RWPE1 (cell line): ENCODE measurements around the gene VCX3A.

Source experiments
- CTCF ChIA-PET: fragments of 350-600 bp; sonication (Branson Sonifier 250); formaldehyde crosslinking; extraction: SDS; loops from one replicate; lab custom pipeline; 2021; lab: Yijun Ruan, JAX
- POLR2A ChIA-PET: fragments of 400-600 bp; formaldehyde crosslinking; extraction: SDS; loops from one replicate; lab custom pipeline; 2020; ENCODE audit warnings: antibody characterized with exemption; ENCODE audit not compliant: low non-redundant PET; lab: Yijun Ruan, JAX
- DNase-seq: peaks from one replicate; pipeline ENCODE4 v3.0.0; 2012; ENCODE audit warnings: low spot score
- H3K27ac ChIP-seq: fragments of 450-650 bp; 2 replicates; pipeline ENCODE4 v1.5.1; 2017
- TF ChIP-seq, protein P1 (sequence below): fragments of 450-650 bp; conservative IDR thresholded peaks from 2 replicates; pipeline ENCODE4 v1.5.1; 2017; ENCODE audit warnings: low read depth, mild to moderate bottlenecking

The VCX3A gene

GRCh38 chrX:6526564-6527136 lies 8.3 kb downstream of the VCX3A start:
- H3K27ac ChIP-seq: no peak overlapping the region
- DNase-seq: no peak
- CTCF ChIA-PET: no interaction called here
- POLR2A ChIA-PET: no interaction called here
- TF ChIP-seq, protein P1, sequence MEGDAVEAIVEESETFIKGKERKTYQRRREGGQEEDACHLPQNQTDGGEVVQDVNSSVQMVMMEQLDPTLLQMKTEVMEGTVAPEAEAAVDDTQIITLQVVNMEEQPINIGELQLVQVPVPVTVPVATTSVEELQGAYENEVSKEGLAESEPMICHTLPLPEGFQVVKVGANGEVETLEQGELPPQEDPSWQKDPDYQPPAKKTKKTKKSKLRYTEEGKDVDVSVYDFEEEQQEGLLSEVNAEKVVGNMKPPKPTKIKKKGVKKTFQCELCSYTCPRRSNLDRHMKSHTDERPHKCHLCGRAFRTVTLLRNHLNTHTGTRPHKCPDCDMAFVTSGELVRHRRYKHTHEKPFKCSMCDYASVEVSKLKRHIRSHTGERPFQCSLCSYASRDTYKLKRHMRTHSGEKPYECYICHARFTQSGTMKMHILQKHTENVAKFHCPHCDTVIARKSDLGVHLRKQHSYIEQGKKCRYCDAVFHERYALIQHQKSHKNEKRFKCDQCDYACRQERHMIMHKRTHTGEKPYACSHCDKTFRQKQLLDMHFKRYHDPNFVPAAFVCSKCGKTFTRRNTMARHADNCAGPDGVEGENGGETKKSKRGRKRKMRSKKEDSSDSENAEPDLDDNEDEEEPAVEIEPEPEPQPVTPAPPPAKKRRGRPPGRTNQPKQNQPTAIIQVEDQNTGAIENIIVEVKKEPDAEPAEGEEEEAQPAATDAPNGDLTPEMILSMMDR: no peak

GRCh38 chrX:6517376-6517775 lies 17.5 kb downstream of the VCX3A start:
- CTCF ChIA-PET: no interaction called here
- DNase-seq: no peak
- POLR2A ChIA-PET: no interaction called here
- no peak overlapping the region for H3K27ac ChIP-seq
- TF ChIP-seq, protein P1: no peak

- TF ChIP-seq, protein P1: no peak
- POLR2A ChIA-PET: no interaction called here
- no peak overlapping the region for H3K27ac ChIP-seq
- CTCF ChIA-PET: no interaction called here
- no peak for DNase-seq
Observed at GRCh38 chrX:6506444-6506843, 28.5 kb downstream of the VCX3A start.

DNA sequence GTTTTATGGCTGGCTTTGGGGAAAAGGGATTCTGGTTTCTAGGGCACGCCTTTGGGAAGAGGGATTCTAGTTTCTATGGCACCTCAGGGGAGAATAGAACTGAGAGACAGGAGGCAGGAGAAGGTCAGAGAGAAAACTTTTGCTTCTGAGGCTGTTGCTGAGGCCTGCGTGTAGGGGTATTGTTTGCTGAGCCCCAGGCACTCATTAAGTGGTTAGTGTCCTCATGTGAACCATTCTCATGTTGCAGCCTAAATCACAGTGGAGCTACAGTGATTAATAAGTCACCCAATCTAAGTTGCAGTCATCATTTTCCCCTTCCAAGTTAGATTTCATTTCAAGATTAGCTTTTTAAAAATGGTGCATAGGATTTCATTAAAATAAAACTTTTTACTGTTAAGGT lies 29.0 kb downstream of the VCX3A start:
- DNase-seq: no peak
- no peak overlapping the region for H3K27ac ChIP-seq
- CTCF ChIA-PET: no interaction called here
- POLR2A ChIA-PET: no interaction called here
- TF ChIP-seq, protein P1: no peak

GRCh38 chrX:6500719-6501118 lies 34.2 kb downstream of the VCX3A start:
- ChIA-PET POLR2A (no interaction called here), CTCF (no interaction called here)
- TF ChIP-seq, protein P1: no peak
- no peak for DNase-seq
- no peak overlapping the region for H3K27ac ChIP-seq

DNA sequence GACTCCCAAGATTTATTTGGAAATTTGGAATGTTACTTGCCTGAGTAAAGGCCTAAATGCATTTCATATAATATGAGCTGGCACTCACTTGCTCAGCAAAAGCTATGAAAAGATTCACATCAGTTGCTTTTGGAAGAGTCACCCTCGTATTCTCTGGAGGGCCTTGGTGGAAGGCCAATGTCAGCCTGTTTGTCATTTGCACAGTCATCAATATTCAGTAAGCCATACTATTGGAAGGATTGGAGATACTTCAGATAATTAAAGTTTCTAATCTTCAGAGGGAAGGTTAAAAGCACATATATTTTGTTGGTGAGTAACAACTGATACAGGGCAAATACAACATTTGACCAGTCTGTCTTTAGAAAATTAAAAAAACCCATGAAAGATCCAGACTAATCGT lies 36.6 kb downstream of the VCX3A start:
- no peak overlapping the region for H3K27ac ChIP-seq
- ChIA-PET CTCF (no interaction called here), POLR2A (no interaction called here)
- no peak for DNase-seq
- TF ChIP-seq, protein P1: no peak
